HG03571 (cell line): ENCODE measurements around the gene GABRB2.

Experiments
- ATAC-seq: cut with Tn5 transposase; IDR thresholded peaks from one replicate; pipeline ENCODE4 v1.9.1; 2021; ENCODE audit not compliant: unreplicated experiment

The GABRB2 gene

GRCh38 chr5:161481922-161482321 lies 64.6 kb downstream of the GABRB2 start:
- no peak for ATAC-seq

- no peak for ATAC-seq
Measured at GRCh38 chr5:161471211-161471950, 75.1 kb downstream of the GABRB2 start.

- ATAC-seq = no peak
Measured at GRCh38 chr5:161467703-161468102, 78.8 kb downstream of the GABRB2 start.

GRCh38 chr5:161460741-161461140 lies 85.8 kb downstream of the GABRB2 start:
- no peak for ATAC-seq

GRCh38 chr5:161446655-161447054 lies 99.9 kb downstream of the GABRB2 start:
- ATAC-seq = no peak

GRCh38 chr5:161442471-161442870 lies 104.1 kb downstream of the GABRB2 start:
- no peak for ATAC-seq

- no peak for ATAC-seq
Measured at GRCh38 chr5:161432798-161433197, 113.7 kb downstream of the GABRB2 start.

GRCh38 chr5:161431963-161432362 lies 114.6 kb downstream of the GABRB2 start:
- ATAC-seq = no peak

- ATAC-seq = no peak
Measured at GRCh38 chr5:161421067-161421466, 125.5 kb downstream of the GABRB2 start.

GRCh38 chr5:161420521-161420920 lies 126.0 kb downstream of the GABRB2 start:
- no peak for ATAC-seq

- no peak for ATAC-seq
Measured at GRCh38 chr5:161414896-161415295, 131.6 kb downstream of the GABRB2 start.

- ATAC-seq = no peak
Measured at GRCh38 chr5:161414037-161414436, 132.5 kb downstream of the GABRB2 start.

GRCh38 chr5:161412792-161413191 lies 133.7 kb downstream of the GABRB2 start:
- ATAC-seq = no peak

GRCh38 chr5:161411156-161411555 lies 135.4 kb downstream of the GABRB2 start:
- no peak for ATAC-seq

GRCh38 chr5:161410640-161411039 lies 135.9 kb downstream of the GABRB2 start:
- no peak for ATAC-seq

GRCh38 chr5:161409471-161409870 lies 137.1 kb downstream of the GABRB2 start:
- ATAC-seq = no peak

- ATAC-seq = no peak
Measured at GRCh38 chr5:161406880-161407279, 139.6 kb downstream of the GABRB2 start.

- ATAC-seq = no peak
Measured at GRCh38 chr5:161403996-161404395, 142.5 kb downstream of the GABRB2 start.

- no peak for ATAC-seq
Measured at GRCh38 chr5:161403121-161403520, 143.4 kb downstream of the GABRB2 start.

GRCh38 chr5:161400583-161400982 lies 145.9 kb downstream of the GABRB2 start:
- no peak for ATAC-seq

- no peak for ATAC-seq
Measured at GRCh38 chr5:161399996-161400562, 146.4 kb downstream of the GABRB2 start.

GRCh38 chr5:161397448-161397847 lies 149.1 kb downstream of the GABRB2 start:
- ATAC-seq = no peak

GRCh38 chr5:161396171-161396570 lies 150.4 kb downstream of the GABRB2 start:
- no peak for ATAC-seq
